Transverse colon (tissue), 4 donors: ENCODE data around the gene ATP1A3. TPM values are rescaled to one million over a fixed set of nuclear protein-coding genes. Genes with fewer than 3 reads are reported as not detected.
"Not testable (repeated sequence)": the region's sequence is repeated elsewhere in the genome, so short reads cannot be mapped to it uniquely, and the experiment has no call there.

ENCODE experiments used
- DNase-seq: peaks from one replicate; pipeline ENCODE4 v3.0.0-alpha.2; 2019
- H3K27ac ChIP-seq, 4 donors: fragments of 200-600 bp; sonication (generic); 2 replicates each; pipeline ENCODE4 v1.5.1; 2016 to 2018; ENCODE audit warnings: inconsistent platforms in 4 of 4
- H3K27me3 ChIP-seq: fragments of 200-600 bp; sonication (generic); 2 replicates; pipeline ENCODE4 v1.5.1; 2017; ENCODE audit warnings: inconsistent platforms
- H3K36me3 ChIP-seq, 4 donors: fragments of 200-600 bp; sonication (generic); 2 replicates each; pipeline ENCODE4 v1.5.1; 2017 to 2019; ENCODE audit warnings: inconsistent platforms in 4 of 4
- H3K4me1 ChIP-seq, 4 donors: fragments of 200-600 bp; sonication (generic); 2 replicates each; pipeline ENCODE4 v1.5.1; 2017 to 2020; ENCODE audit warnings: inconsistent platforms in 4 of 4
- H3K4me3 ChIP-seq, 4 donors: fragments of 200-600 bp; sonication (generic); 1 replicate in 1 of 4; 2 replicates in 3 of 4; pipeline versions ENCODE4 v1.5.1 to v1.6.1; 2017 to 2019; ENCODE audit warnings: inconsistent platforms in 4 of 4
- H3K9me3 ChIP-seq, 2 donors: fragments of 200-600 bp; sonication (generic); 2 replicates each; pipeline ENCODE4 v1.5.1; 2017 to 2019; ENCODE audit warnings: inconsistent platforms in 2 of 2
- EP300 ChIP-seq: sonication (generic); formaldehyde crosslinking; IDR thresholded peaks from one replicate; pipeline ENCODE4 v1.6.1; 2017; ENCODE audit warnings: antibody characterized with exemption, low read depth
- POLR2A ChIP-seq: fragments of 450-650 bp; IDR thresholded peaks from one replicate; pipeline ENCODE4 v1.6.1; 2016; ENCODE audit warnings: antibody characterized with exemption, mild to moderate bottlenecking, moderate library complexity
- POLR2AphosphoS5 ChIP-seq, 3 donors: sonication (generic); formaldehyde crosslinking; IDR thresholded peaks; one replicate each; pipeline ENCODE4 v1.6.1; 2016; ENCODE audit warnings: antibody characterized with exemption in 3 of 3
- WGBS, 2 donors: methylation state at CpG; one replicate each; pipeline ENCODE4 v1.1.5; 2018; ENCODE audit warnings: low coverage in 1 of 2; 5-methylcytosine and 5-hydroxymethylcytosine counted together
- in situ Hi-C, 4 donors: fragments of 200-750 bp; cut with MboI; loops; one replicate each; pipeline versions ENCODE4 v1.15.0 to v1.15.1; 2017; ENCODE audit warnings: low sequenced_read_pairs in 3 of 4, low pct_ligation_motif_present in 1 of 4, low pct_unique_long_range_greater_than_20kb in 1 of 4
- intact Hi-C: fragments of 100-400 bp; cut with DNase I; formaldehyde crosslinking; loops from one replicate; pipeline ENCODE4 v1.15.1; 2023; ENCODE audit warnings: low total_unique reads
- total RNA-seq, 4 donors: library from RNA; depleted of rRNA; stranded (reverse); fragments of >200 nt; gene quantifications; one replicate each; pipeline ENCODE4 v1.1.0, GENCODE V29; 2016
- TF ChIP-seq, protein P1 (sequence below), 5 experiments: fragments of 200-600 bp in 3 of 5; fragments of 450-650 bp in 2 of 5; sonication (generic) in 3 of 5; IDR thresholded peaks; 1 replicate in 2 of 5; 2 replicates in 3 of 5; pipeline ENCODE4 v1.5.1; 2016 to 2017; ENCODE audit warnings: antibody characterized with exemption in 5 of 5, inconsistent platforms in 3 of 5, mild to moderate bottlenecking in 2 of 5, moderate library complexity in 1 of 5

Gene ATP1A3
- total RNA-seq, 4 donors from 2014 or later: 0.20 to 1.1 (median 1.1) TPM; not detected in 1

DNA sequence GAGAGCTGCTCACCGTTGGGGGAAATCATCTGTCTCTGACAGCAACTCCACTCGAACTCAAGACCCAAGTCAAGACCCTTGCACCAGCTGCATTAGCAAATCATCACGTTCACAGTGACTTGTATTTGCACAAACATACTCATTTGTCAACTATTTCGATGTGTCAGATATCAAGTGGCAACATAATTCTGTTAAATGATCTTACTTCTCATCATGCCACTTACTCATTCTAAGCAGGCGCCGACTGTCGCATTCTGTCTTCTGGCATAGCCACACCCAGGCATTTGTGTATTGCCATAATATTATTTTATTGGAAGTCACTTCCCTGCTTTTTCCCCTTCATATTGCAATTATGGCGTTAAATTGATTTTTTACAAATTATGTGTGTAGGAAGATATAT is 23.0 kb upstream of the ATP1A3 start:
- no peaks in the 10 kb centered on the region for H3K36me3 ChIP-seq
- intact Hi-C loops: no loop called here
- no peak for DNase-seq
- TF ChIP-seq EP300 (no peak), POLR2AphosphoS5 (IDR thresholded peaks at IDR 0.05) (no peak), POLR2A (no peak)
- TF ChIP-seq, protein P1, sequence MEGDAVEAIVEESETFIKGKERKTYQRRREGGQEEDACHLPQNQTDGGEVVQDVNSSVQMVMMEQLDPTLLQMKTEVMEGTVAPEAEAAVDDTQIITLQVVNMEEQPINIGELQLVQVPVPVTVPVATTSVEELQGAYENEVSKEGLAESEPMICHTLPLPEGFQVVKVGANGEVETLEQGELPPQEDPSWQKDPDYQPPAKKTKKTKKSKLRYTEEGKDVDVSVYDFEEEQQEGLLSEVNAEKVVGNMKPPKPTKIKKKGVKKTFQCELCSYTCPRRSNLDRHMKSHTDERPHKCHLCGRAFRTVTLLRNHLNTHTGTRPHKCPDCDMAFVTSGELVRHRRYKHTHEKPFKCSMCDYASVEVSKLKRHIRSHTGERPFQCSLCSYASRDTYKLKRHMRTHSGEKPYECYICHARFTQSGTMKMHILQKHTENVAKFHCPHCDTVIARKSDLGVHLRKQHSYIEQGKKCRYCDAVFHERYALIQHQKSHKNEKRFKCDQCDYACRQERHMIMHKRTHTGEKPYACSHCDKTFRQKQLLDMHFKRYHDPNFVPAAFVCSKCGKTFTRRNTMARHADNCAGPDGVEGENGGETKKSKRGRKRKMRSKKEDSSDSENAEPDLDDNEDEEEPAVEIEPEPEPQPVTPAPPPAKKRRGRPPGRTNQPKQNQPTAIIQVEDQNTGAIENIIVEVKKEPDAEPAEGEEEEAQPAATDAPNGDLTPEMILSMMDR (IDR thresholded peaks at IDR 0.05): no peak
- in situ Hi-C loops: no loop called here
- no peak overlapping the region for H3K4me3 ChIP-seq
- WGBS, 2 donors: 55 to 66% methylated on average over 7 to 8 of the region's 8 CpGs
- no peaks in the 10 kb centered on the region for H3K27me3 ChIP-seq
- H3K27ac ChIP-seq: no peak overlapping the region
- no peaks in the 10 kb centered on the region for H3K4me1 ChIP-seq
- H3K9me3 ChIP-seq: no peaks in the 10 kb centered on the region

DNA sequence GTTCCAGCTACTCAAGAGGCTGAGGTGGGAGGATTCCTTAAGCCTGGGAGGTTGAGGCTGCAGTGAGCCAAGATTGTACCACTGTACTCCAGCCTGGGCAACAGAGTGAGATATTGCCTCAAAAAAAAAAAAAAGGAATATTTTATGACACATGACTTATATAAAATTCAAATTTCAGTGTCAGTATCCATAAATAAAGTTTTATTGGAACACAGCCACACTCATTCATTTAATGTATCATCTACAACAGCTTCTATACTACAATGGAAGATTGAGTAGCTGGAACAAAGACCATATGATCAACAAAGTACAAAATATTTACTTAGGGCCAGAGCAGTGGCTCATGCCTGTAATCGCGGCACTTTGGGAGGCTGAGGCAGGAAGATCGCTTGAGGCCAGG is 18.7 kb upstream of the ATP1A3 start:
- H3K9me3 ChIP-seq, intact Hi-C loops, H3K27ac ChIP-seq, DNase-seq, H3K4me1 ChIP-seq, in situ Hi-C loops, H3K27me3 ChIP-seq, H3K36me3 ChIP-seq, H3K4me3 ChIP-seq: not testable (repeated sequence)
- 77 to 90% methylated on average over 2 to 3 of the region's 3 CpGs for WGBS, 2 donors

DNA sequence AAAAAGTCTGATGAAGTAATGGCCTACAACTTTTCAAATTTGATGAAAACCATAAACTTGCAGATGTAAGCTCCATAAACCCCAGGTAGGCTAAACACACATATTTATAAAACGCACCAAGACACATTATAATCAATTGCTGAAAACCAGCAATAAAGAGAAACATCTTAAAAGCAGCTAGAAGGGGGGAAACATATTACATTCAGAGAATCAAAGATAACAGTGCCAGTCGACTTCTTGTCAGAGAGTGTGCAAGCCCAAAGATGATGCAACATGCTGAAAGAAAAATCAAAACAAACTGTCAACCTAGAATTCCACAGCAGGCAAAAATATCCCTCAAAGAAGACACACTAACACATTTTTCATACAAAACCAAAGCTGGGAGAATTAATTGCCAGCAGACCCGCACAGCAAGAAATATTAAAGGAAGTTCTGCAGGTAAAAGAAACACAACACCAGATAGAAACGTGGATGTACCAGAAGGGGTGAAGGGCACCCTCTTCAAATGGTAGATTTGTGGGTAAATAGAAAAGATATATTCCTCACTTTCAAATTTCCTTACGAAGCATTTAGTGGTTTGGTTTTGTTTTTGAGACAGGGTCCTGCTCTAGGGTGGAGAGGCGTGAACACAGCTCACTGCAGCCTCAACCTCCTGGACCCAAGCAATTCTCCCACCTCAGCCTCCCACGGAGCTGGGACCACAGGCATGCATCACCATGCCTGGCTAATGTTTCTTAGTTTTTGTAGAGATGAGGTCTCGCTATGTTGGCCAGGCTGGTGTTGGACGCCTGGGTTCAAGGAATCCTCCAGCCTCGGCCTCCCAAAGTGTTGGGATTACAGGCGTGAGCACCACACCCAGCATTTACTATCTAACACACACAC is 16.5 kb upstream of the ATP1A3 start:
- TF ChIP-seq POLR2AphosphoS5 (IDR thresholded peaks at IDR 0.05) (no peak), POLR2A (no peak), EP300 (no peak)
- TF ChIP-seq, protein P1 (IDR thresholded peaks at IDR 0.05): no peak
- no peaks in the 10 kb centered on the region for H3K9me3 ChIP-seq
- no peaks in the 10 kb centered on the region for H3K4me1 ChIP-seq
- intact Hi-C loops: no loop called here
- 65 to 70% methylated on average over 5 to 11 of the region's 11 CpGs for WGBS, 2 donors
- in situ Hi-C loops: no loop called here
- no peak overlapping the region for H3K4me3 ChIP-seq
- H3K36me3 ChIP-seq: no peaks in the 10 kb centered on the region
- no peak for DNase-seq
- no peaks in the 10 kb centered on the region for H3K27me3 ChIP-seq
- no peak overlapping the region for H3K27ac ChIP-seq

DNA sequence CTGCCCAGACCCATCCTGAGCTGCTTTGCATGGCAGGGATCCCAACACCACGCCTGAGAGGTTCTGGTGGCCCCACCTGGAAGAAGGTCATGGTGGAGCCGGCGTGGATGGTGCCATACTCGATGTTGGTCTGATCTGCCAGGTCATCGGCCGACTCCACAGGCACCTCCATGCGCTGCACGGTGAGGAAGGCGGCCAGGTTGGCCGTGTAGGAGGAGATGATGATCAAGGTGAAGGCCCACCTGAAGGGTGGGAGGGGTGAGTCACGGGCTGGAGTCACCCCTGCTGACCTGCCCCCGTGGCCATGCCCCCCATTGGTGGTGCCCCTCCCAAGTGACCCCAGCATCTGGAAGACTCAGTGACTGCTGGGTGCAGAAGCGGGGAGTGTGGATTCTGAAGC is 12.5 kb upstream of the ATP1A3 start:
- no peak for DNase-seq
- H3K27ac ChIP-seq: no peak overlapping the region
- H3K36me3 ChIP-seq: no peaks in the 10 kb centered on the region
- peaks cover 5% of the 10 kb centered on the region for H3K27me3 ChIP-seq
- no peaks in the 10 kb centered on the region for H3K9me3 ChIP-seq
- H3K4me3 ChIP-seq: no peak overlapping the region
- 91% methylated on average over 12 of the region's 13 CpGs; no CpG with 5 or more reads in 1 of the 2 donors for WGBS, 2 donors
- in situ Hi-C loops (no loop called here), intact Hi-C loops (no loop called here)
- TF ChIP-seq POLR2A (no peak), POLR2AphosphoS5 (IDR thresholded peaks at IDR 0.05) (no peak), EP300 (no peak)
- TF ChIP-seq, protein P1 (IDR thresholded peaks at IDR 0.05): no peak
- H3K4me1 ChIP-seq: no peaks in the 10 kb centered on the region
